Fibroblast of pulmonary artery (primary cell): ENCODE measurements around the gene MTX3.

ENCODE experiments used
- DNase-seq: peaks from one replicate; pipeline ENCODE4 v3.0.0-alpha.2; 2010; ENCODE audit warnings: low read depth
- H3K4me3 ChIP-seq: replicated peaks from 2 replicates; pipeline ENCODE4 v1.5.1; 2011; ENCODE audit warnings: low read depth, mild to moderate bottlenecking, control low read depth, low read length, moderate library complexity
- TF ChIP-seq, protein P1 (sequence below): IDR thresholded peaks from 2 replicates; pipeline ENCODE4 v1.5.1; 2011; ENCODE audit warnings: mild to moderate bottlenecking, control low read depth, low read length, inconsistent platforms; ENCODE audit errors: missing control alignments

Gene MTX3

GRCh38 chr5:79931866-79932265 is 59.2 kb downstream of the MTX3 start:
- DNase-seq = no peak
- TF ChIP-seq, protein P1, sequence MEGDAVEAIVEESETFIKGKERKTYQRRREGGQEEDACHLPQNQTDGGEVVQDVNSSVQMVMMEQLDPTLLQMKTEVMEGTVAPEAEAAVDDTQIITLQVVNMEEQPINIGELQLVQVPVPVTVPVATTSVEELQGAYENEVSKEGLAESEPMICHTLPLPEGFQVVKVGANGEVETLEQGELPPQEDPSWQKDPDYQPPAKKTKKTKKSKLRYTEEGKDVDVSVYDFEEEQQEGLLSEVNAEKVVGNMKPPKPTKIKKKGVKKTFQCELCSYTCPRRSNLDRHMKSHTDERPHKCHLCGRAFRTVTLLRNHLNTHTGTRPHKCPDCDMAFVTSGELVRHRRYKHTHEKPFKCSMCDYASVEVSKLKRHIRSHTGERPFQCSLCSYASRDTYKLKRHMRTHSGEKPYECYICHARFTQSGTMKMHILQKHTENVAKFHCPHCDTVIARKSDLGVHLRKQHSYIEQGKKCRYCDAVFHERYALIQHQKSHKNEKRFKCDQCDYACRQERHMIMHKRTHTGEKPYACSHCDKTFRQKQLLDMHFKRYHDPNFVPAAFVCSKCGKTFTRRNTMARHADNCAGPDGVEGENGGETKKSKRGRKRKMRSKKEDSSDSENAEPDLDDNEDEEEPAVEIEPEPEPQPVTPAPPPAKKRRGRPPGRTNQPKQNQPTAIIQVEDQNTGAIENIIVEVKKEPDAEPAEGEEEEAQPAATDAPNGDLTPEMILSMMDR = no peak
- H3K4me3 ChIP-seq = no peak overlapping the region

GRCh38 chr5:79931409-79931808 is 59.7 kb downstream of the MTX3 start:
- no peak for DNase-seq
- TF ChIP-seq, protein P1 = no peak
- no peak overlapping the region for H3K4me3 ChIP-seq

DNA sequence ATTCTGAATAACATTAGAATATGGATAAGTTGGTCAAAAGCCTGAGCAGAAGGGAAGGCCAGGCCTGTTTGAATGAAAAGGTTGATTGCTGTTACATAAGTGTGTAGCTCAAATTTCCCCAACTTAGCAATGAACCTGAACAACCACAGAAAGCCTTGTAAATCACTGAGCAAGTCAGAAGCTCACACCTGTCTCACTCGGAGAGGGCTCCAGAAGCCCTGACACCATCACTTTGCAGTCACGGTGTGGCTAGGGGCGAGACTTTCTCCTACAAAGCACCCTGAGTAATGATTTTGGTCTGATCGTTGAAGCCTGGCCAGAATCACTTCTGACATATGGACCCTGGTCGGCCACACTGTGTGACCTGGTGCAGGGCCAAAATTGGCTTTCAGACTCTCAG is 62.0 kb downstream of the MTX3 start:
- no peak overlapping the region for H3K4me3 ChIP-seq
- DNase-seq = no peak
- TF ChIP-seq, protein P1 = no peak
